WERI-Rb-1 (cell line): Measurements from ENCODE around the gene YIF1B.

ENCODE experiments used
- DNase-seq: peaks from one replicate; pipeline ENCODE4 v3.0.0-alpha.2; 2020
- H3K27ac ChIP-seq: fragments of 250-450 bp; sonication (Bioruptor Pico); 2 replicates; pipeline ENCODE4 v1.5.1; 2020; ENCODE audit warnings: mild to moderate bottlenecking, moderate library complexity
- H3K27me3 ChIP-seq: fragments of 250-450 bp; sonication (Bioruptor Pico); 2 replicates; pipeline ENCODE4 v1.5.1; 2021; ENCODE audit warnings: mild to moderate bottlenecking, low read depth, moderate library complexity; ENCODE audit not compliant: insufficient read depth, severe bottlenecking
- H3K36me3 ChIP-seq: fragments of 250-450 bp; sonication (Bioruptor Pico); 2 replicates; pipeline ENCODE4 v1.5.1; 2020; ENCODE audit warnings: mild to moderate bottlenecking, moderate library complexity
- H3K4me3 ChIP-seq: 2 replicates; pipeline ENCODE4 v1.5.1; 2011; ENCODE audit warnings: low read depth, mild to moderate bottlenecking, control low read depth, low read length
- H3K9me3 ChIP-seq: fragments of 250-450 bp; sonication (Bioruptor Pico); 2 replicates; pipeline ENCODE4 v1.5.1; 2021; ENCODE audit warnings: mild to moderate bottlenecking, moderate library complexity; ENCODE audit not compliant: severe bottlenecking
- TF ChIP-seq, protein P1 (sequence below): IDR thresholded peaks from 2 replicates; pipeline ENCODE4 v1.5.1; 2011; ENCODE audit warnings: low read depth, mild to moderate bottlenecking, control low read depth, inconsistent platforms, low read length

YIF1B gene

DNA sequence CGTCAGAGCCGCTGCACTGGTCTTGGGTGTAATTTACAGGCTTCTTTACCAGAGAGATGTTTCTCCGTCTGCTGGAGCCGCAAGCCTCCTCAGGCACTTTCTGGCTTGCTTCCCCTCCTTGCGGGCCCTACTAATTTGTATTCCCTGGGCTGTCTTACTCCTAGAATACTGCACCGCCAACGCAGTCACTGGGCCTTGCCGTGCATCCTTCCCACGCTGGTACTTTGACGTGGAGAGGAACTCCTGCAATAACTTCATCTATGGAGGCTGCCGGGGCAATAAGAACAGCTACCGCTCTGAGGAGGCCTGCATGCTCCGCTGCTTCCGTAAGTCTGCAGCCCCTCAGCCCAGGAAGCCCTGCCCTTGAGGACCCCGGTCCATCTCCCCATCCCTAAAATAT lies 25.8 kb downstream of the YIF1B start:
- TF ChIP-seq, protein P1, sequence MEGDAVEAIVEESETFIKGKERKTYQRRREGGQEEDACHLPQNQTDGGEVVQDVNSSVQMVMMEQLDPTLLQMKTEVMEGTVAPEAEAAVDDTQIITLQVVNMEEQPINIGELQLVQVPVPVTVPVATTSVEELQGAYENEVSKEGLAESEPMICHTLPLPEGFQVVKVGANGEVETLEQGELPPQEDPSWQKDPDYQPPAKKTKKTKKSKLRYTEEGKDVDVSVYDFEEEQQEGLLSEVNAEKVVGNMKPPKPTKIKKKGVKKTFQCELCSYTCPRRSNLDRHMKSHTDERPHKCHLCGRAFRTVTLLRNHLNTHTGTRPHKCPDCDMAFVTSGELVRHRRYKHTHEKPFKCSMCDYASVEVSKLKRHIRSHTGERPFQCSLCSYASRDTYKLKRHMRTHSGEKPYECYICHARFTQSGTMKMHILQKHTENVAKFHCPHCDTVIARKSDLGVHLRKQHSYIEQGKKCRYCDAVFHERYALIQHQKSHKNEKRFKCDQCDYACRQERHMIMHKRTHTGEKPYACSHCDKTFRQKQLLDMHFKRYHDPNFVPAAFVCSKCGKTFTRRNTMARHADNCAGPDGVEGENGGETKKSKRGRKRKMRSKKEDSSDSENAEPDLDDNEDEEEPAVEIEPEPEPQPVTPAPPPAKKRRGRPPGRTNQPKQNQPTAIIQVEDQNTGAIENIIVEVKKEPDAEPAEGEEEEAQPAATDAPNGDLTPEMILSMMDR = no peak
- no peaks in the 10 kb centered on the region for H3K9me3 ChIP-seq
- no peak overlapping the region for H3K4me3 ChIP-seq
- no peak for DNase-seq
- no peaks in the 10 kb centered on the region for H3K27me3 ChIP-seq
- H3K27ac ChIP-seq = no peak overlapping the region
- H3K36me3 ChIP-seq = no peaks in the 10 kb centered on the region

DNA sequence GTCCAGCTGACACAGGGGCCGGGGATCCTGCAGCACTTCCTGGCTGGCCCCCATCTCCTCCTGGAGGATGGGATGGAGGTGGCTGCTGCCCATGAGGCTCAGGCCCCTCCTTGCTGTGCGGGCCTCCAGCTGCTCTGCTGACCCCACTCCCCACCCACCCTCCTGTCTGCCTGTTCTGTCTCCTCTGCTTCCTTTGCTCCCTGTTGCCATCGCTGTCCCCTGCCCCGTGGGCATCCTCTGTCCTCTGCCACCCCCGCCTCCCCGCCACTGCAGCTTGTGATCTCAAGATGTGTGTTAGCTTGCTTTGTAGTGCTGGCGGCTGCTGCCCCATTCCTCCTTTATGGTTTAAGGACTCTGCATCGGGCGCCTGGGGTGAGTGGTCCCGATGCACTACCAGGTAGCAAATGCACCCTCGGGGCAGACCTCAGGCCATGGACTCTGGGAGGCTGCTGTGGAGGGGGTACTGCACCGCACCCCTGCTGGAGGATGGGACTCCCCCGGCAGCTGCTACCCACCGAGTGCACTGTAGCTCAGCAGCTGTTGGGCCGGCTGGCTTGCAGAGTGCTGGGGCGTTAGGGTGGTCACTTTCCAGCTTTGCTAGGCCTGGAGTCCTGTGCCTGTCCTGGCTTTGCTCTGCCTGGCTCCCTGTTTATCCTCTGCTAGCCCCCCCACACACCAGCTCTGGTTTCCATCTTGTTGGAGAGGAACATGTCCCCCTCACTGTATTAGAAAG lies 27.5 kb downstream of the YIF1B start:
- H3K36me3 ChIP-seq = no peaks in the 10 kb centered on the region
- no peak for DNase-seq
- H3K4me3 ChIP-seq = no peak overlapping the region
- H3K27ac ChIP-seq = no peak overlapping the region
- TF ChIP-seq, protein P1 = no peak
- H3K9me3 ChIP-seq = no peaks in the 10 kb centered on the region
- no peaks in the 10 kb centered on the region for H3K27me3 ChIP-seq

DNA sequence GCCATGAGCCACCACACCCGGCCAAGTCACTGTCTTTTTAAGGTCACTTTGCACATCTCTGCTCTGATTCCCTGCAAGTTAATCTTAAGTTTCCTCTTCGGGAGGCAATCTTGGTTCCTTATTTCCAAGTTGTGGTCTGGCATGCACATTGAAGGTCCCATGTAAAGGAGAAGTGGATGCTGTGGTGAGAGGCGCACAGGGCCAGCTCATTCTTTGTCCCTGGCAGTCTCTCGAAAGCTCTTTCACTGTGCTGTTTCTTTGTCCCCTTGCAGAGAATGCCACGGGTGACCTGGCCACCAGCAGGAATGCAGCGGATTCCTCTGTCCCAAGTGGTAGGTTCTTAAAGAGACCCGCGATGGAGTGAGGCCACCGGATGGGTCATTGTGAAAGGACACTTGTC lies 28.1 kb downstream of the YIF1B start:
- TF ChIP-seq, protein P1 = no peak
- H3K9me3 ChIP-seq = no peaks in the 10 kb centered on the region
- H3K27me3 ChIP-seq = no peaks in the 10 kb centered on the region
- DNase-seq = no peak
- no peak overlapping the region for H3K4me3 ChIP-seq
- H3K27ac ChIP-seq = no peak overlapping the region
- no peaks in the 10 kb centered on the region for H3K36me3 ChIP-seq

DNA sequence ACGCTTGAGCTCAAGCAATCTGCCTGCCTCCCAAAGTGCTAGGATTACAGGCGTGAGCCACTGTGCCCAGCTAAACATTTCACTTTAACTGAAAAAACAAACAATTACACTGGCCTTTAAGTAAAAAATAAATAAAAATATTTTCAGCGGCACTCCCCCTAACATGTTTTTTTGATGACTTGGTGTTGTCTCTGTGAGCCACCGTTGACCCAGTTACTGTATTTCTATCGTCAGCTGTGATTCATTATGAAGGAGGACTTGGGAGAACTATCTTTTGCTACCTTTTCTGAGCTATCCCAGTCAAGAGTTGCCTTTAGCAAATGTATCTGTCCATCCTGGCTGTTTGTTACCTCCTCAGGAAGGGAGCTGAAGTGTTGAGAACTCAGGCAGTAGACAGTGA lies 30.2 kb downstream of the YIF1B start:
- no peaks in the 10 kb centered on the region for H3K9me3 ChIP-seq
- TF ChIP-seq, protein P1 = no peak
- DNase-seq = no peak
- no peak overlapping the region for H3K4me3 ChIP-seq
- no peaks in the 10 kb centered on the region for H3K36me3 ChIP-seq
- no peaks in the 10 kb centered on the region for H3K27me3 ChIP-seq
- H3K27ac ChIP-seq = no peak overlapping the region

DNA sequence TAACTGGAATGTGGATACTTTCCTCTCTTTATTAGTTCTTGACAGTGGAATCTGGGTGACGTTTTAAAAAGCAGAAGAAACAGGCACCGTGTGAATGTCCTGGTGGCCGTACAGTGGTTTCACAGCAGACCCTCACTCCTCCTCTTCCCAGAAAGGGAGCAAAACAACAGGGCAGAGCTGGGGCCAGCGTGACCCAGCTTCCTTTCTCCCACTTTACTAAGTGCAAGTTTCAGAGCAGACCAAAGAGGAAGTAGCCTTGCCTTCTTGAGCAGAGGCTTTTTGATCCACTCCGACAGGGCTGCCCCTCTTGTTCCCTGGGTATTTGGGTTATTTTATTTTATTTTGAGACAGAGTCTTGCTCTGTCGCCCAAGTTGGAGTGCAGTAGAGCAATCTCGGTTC lies 31.3 kb downstream of the YIF1B start:
- no peaks in the 10 kb centered on the region for H3K9me3 ChIP-seq
- TF ChIP-seq, protein P1 = no peak
- H3K27ac ChIP-seq = no peak overlapping the region
- H3K27me3 ChIP-seq = no peaks in the 10 kb centered on the region
- H3K36me3 ChIP-seq = no peaks in the 10 kb centered on the region
- no peak for DNase-seq
- no peak overlapping the region for H3K4me3 ChIP-seq

DNA sequence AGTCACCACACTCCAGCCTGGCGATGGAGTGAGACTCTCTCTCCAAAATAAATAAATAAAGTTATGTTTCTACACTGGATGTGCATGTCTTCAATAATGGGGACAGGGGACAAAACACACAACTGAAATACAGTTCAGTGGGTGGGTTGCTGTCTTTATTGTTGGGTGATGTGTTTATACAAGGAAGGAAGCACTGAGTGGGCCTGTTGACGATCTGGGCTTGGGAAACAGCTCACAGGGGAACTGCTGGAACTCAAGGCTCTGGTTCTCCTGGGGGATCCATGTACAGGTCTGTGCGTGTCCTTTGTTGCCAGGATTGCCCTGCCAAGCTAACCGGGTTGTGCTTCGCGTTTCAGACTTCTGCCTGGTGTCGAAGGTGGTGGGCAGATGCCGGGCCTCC lies 32.5 kb downstream of the YIF1B start:
- no peak for DNase-seq

More for the DNA sequence above, 32.5 kb downstream of the YIF1B start:
- H3K27ac ChIP-seq = no peak overlapping the region
- H3K36me3 ChIP-seq = no peaks in the 10 kb centered on the region
- H3K4me3 ChIP-seq = no peak overlapping the region
- H3K27me3 ChIP-seq = no peaks in the 10 kb centered on the region
- TF ChIP-seq, protein P1 = no peak
- no peaks in the 10 kb centered on the region for H3K9me3 ChIP-seq
